K562 (cell line): ENCODE data around the gene NOTCH3. TPM values are rescaled to one million over a fixed set of nuclear protein-coding genes. Genes with fewer than 3 reads are reported as not detected.

Source experiments
- ATAC-seq: fragments of 200-7000 bp; cut with Tn5 transposase; 3 replicates; pipeline ENCODE4 v1.9.1; 2020; ENCODE audit warnings: moderate library complexity
- BruUV-seq: library from RNA; stranded (reverse); fragments of 400-500 nt; replicated peaks from 2 replicates; lab custom pipeline; 2021; lab: Mats Ljungman, UMichigan
- CTCF ChIA-PET: fragments of 300-600 bp; formaldehyde crosslinking; extraction: SDS; loops from one replicate; lab custom pipeline; 2021; ENCODE audit warnings: low intra/inter-chr PET ratio; lab: Yijun Ruan, JAX
- POLR2A ChIA-PET: fragments of 300-600, 350-650 bp; sonication (Branson Sonifier 250); formaldehyde crosslinking; extraction: SDS; loops from one replicate; lab custom pipeline; 2021; ENCODE audit warnings: antibody characterized with exemption, inconsistent platforms; lab: Yijun Ruan, JAX
- DNase-seq, 4 experiments: peaks; one replicate each; pipeline versions ENCODE4 v3.0.0 to v3.0.0-alpha.2; 2011 to 2018; ENCODE audit warnings: low spot score in 3 of 4, mixed read lengths in 3 of 4; ENCODE audit errors: extremely low read depth in 1 of 4
- FAIRE-seq: peaks from 2 replicates; lab custom pipeline; 2011; peaks lifted over from hg19 to GRCh38; lab: Jason Lieb, UNC
- H2AFZ ChIP-seq: 2 replicates; pipeline ENCODE4 v1.6.0; 2011; ENCODE audit warnings: low read depth, low read length, control low read depth, inconsistent platforms
- H3K27ac ChIP-seq: fragments of 200-600 bp; 3 replicates; pipeline ENCODE4 v1.8.0; 2011; ENCODE audit warnings: low read depth, mild to moderate bottlenecking, control low read depth, inconsistent platforms, low read length, moderate library complexity, mixed read lengths; ENCODE audit errors: extremely low read depth
- H3K27me3 ChIP-seq, 2 experiments: fragments of 300-600 bp in 1 of 2; 2 replicates in 1 of 2; 3 replicates in 1 of 2; pipeline versions ENCODE4 v1.6.0 to v1.8.0; 2011; ENCODE audit warnings: inconsistent platforms in 2 of 2, low read length in 2 of 2, mild to moderate bottlenecking in 1 of 2, mixed read lengths in 1 of 2, moderate library complexity in 1 of 2; ENCODE audit not compliant: control insufficient read depth in 2 of 2, insufficient read depth in 2 of 2
- H3K36me3 ChIP-seq: fragments of 300-600 bp; 3 replicates; pipeline ENCODE4 v1.8.0; 2011; ENCODE audit warnings: mild to moderate bottlenecking, low read length, inconsistent platforms; ENCODE audit not compliant: control insufficient read depth, insufficient read depth
- H3K4me1 ChIP-seq, 2 experiments: fragments of 200-600 bp in 1 of 2; replicated peaks in 1 of 2; 2 replicates in 1 of 2; 3 replicates in 1 of 2; pipeline versions ENCODE4 v1.5.1 to v1.8.0; 2011; ENCODE audit warnings: inconsistent platforms in 2 of 2, low read length in 2 of 2, mild to moderate bottlenecking in 1 of 2, mixed read lengths in 1 of 2, moderate library complexity in 1 of 2; ENCODE audit not compliant: control insufficient read depth in 2 of 2, insufficient read depth in 2 of 2
- H3K4me2 ChIP-seq: 2 replicates; pipeline ENCODE4 v1.6.1; 2011; ENCODE audit warnings: low read length, control low read depth, inconsistent platforms, mixed read lengths; ENCODE audit not compliant: insufficient read depth
- H3K4me3 ChIP-seq: fragments of 200-600 bp; sonication (generic), shearing (Covaris generic); 2 replicates; pipeline ENCODE4 v1.5.1; 2016; ENCODE audit warnings: control low read depth, inconsistent platforms
- H3K79me2 ChIP-seq: fragments of 200-600 bp; 3 replicates; pipeline ENCODE4 v1.8.0; 2011; ENCODE audit warnings: low read length, inconsistent platforms; ENCODE audit not compliant: control insufficient read depth, insufficient read depth
- H3K9ac ChIP-seq, 2 experiments: 2 replicates each; pipeline versions ENCODE4 v1.6.0 to v1.6.1; 2011; ENCODE audit warnings: low read depth in 2 of 2, low read length in 2 of 2, control low read depth in 1 of 2, inconsistent platforms in 1 of 2, mild to moderate bottlenecking in 1 of 2, mixed read lengths in 1 of 2; ENCODE audit not compliant: insufficient read depth in 1 of 2
- H3K9me1 ChIP-seq: one replicate; pipeline ENCODE4 v1.6.0; 2011; ENCODE audit warnings: inconsistent platforms, mild to moderate bottlenecking, low read length, moderate library complexity; ENCODE audit not compliant: control insufficient read depth, insufficient read depth
- H3K9me3 ChIP-seq: replicated peaks from 2 replicates; pipeline ENCODE4 v1.5.1; 2011; ENCODE audit warnings: low read depth, low read length, inconsistent platforms; ENCODE audit not compliant: control insufficient read depth, insufficient read depth
- H4K20me1 ChIP-seq: replicated peaks from 2 replicates; pipeline ENCODE4 v1.6.1; 2011; ENCODE audit warnings: low read length, inconsistent platforms, mixed read lengths; ENCODE audit not compliant: control insufficient read depth, insufficient read depth
- BHLHE40 ChIP-seq: IDR thresholded peaks from 2 replicates; pipeline ENCODE4 v1.6.1; 2011; ENCODE audit warnings: low read length, improper control_type of control experiment
- DIDO1 ChIP-seq: fragments of 450-650 bp; IDR thresholded peaks from 2 replicates; pipeline ENCODE4 v1.6.1; 2016; ENCODE audit warnings: low read depth, missing biosample characterization, missing genetic modification characterization
- DNMT1 ChIP-seq: fragments of 450-650 bp; IDR thresholded peaks from 2 replicates; pipeline ENCODE4 v1.6.1; 2016; ENCODE audit warnings: antibody characterized with exemption, mild to moderate bottlenecking
- ELF4 ChIP-seq: fragments of 450-650 bp; formaldehyde crosslinking; IDR thresholded peaks from 2 replicates; pipeline ENCODE4 v1.4.0; 2022; ENCODE audit warnings: missing genetic modification characterization
- ETV6 ChIP-seq, 3 experiments: fragments of 150-350 bp in 1 of 3; sonication (generic) in 1 of 3; formaldehyde crosslinking in 1 of 3; IDR thresholded peaks; 2 replicates each; pipeline versions ENCODE4 v1.6.1 to v1.8.0; 2014 to 2022; ENCODE audit warnings: borderline replicate concordance in 2 of 3, low read depth in 2 of 3, antibody characterized with exemption in 1 of 3, low read length in 1 of 3, mild to moderate bottlenecking in 1 of 3, missing genetic modification reagents in 1 of 3
- HDAC1 ChIP-seq, 2 experiments: fragments of 450-650 bp; IDR thresholded peaks; 2 replicates each; pipeline ENCODE4 v1.6.1; 2016 to 2017; ENCODE audit warnings: inconsistent platforms in 1 of 2, mild to moderate bottlenecking in 1 of 2, moderate library complexity in 1 of 2
- HDAC8 ChIP-seq: fragments of 450-650 bp; IDR thresholded peaks from 2 replicates; pipeline ENCODE4 v1.6.1; 2016; ENCODE audit warnings: mild to moderate bottlenecking, missing genetic modification characterization, moderate library complexity, missing compliant biosample characterization
- IRF2 ChIP-seq: sonication (generic); formaldehyde crosslinking; IDR thresholded peaks from 2 replicates; pipeline ENCODE4 v1.8.1; 2022; ENCODE audit warnings: mild to moderate bottlenecking, missing genetic modification reagents
- KLF6 ChIP-seq: fragments of 250-450 bp; sonication (Bioruptor Pico); IDR thresholded peaks from 2 replicates; pipeline ENCODE4 v1.4.0; 2020; ENCODE audit warnings: mild to moderate bottlenecking, moderate library complexity, borderline replicate concordance
- LCOR ChIP-seq: sonication (generic); formaldehyde crosslinking; IDR thresholded peaks from 2 replicates; pipeline ENCODE4 v1.8.0; 2022; ENCODE audit warnings: mild to moderate bottlenecking, missing genetic modification reagents
- MEF2A ChIP-seq: IDR thresholded peaks from 2 replicates; pipeline ENCODE4 v1.6.1; 2011; ENCODE audit warnings: low read depth, mild to moderate bottlenecking, low read length, moderate library complexity; ENCODE audit not compliant: control insufficient read depth
- NBN ChIP-seq: fragments of 450-650 bp; IDR thresholded peaks from 2 replicates; pipeline ENCODE4 v1.6.1; 2016; ENCODE audit warnings: low read depth, mild to moderate bottlenecking
- PRPF4 ChIP-seq: fragments of 200-400 bp; formaldehyde crosslinking; IDR thresholded peaks from one replicate; pipeline ENCODE4 v1.6.1; 2017; ENCODE audit warnings: low read length, low read depth, mild to moderate bottlenecking; ENCODE audit not compliant: insufficient read depth, poor library complexity, severe bottlenecking
- THRAP3 ChIP-seq: fragments of 450-650 bp; IDR thresholded peaks from 2 replicates; pipeline ENCODE4 v1.6.1; 2016; ENCODE audit warnings: mild to moderate bottlenecking, inconsistent platforms, borderline replicate concordance
- ZKSCAN1 ChIP-seq: fragments of 150-350 bp; IDR thresholded peaks from 2 replicates; pipeline ENCODE4 v1.6.1; 2016; ENCODE audit warnings: low read depth, low read length
- WGBS: fragments of 100-300 bp; shearing (Covaris generic); methylation state at CpG from one replicate; pipeline ENCODE4 v1.1.6; 2016; ENCODE audit warnings: low coverage, mixed read lengths; ENCODE audit not compliant: insufficient coverage; ENCODE audit errors: missing lambda C conversion rate; 5-methylcytosine and 5-hydroxymethylcytosine counted together
- in situ Hi-C: fragments of 300-500 bp; cut with MboI; formaldehyde crosslinking; loops from 4 replicates; pipeline ENCODE4 v1.15.0; 2018; ENCODE audit warnings: inconsistent platforms, mixed read lengths
- intact Hi-C: fragments of 100-400 bp; cut with micrococcal nuclease; formaldehyde crosslinking; loops from 2 replicates; pipeline ENCODE4 v1.14.2; 2022
- polyA plus RNA-seq, 8 experiments: library from polyadenylated mRNA; depleted of rRNA in 4 of 8; stranded (reverse) in 5 of 8; unstranded in 3 of 8; fragments of >200 nt; fragmentation: Nextera tagmentation in 2 of 8; fragmentation: Illumina TruSeq in 1 of 8; extraction: Ambion mirVana in 2 of 8; extraction: Trizol in 1 of 8; gene quantifications; 2 replicates each; pipeline versions ENCODE4 v1.2.1 to v1.2.3, GENCODE V29; 2011 to 2014; ENCODE audit warnings: inconsistent platforms in 1 of 8, missing spikeins in 1 of 8
- total RNA-seq, 7 experiments: library from RNA; depleted of rRNA in 6 of 7; stranded (reverse); fragments of >200 nt in 6 of 7; fragmentation: Illumina TruSeq in 2 of 7; extraction: Trizol in 2 of 7; gene quantifications; 2 replicates each; pipeline versions ENCODE4 v1.2.1 to v1.2.3, GENCODE V29; 2011 to 2021; ENCODE audit warnings: low replicate concordance in 1 of 7
- TF ChIP-seq, protein P1 (sequence below): sonication (generic); formaldehyde crosslinking; IDR thresholded peaks from 2 replicates; pipeline ENCODE4 v1.8.0; 2022; ENCODE audit warnings: mild to moderate bottlenecking, missing genetic modification reagents
- TF ChIP-seq, protein P2 (sequence below): sonication (generic); formaldehyde crosslinking; IDR thresholded peaks from 2 replicates; pipeline ENCODE4 v1.8.1; 2023; ENCODE audit warnings: mild to moderate bottlenecking, missing genetic modification reagents

NOTCH3 gene
- total and polyA plus RNA-seq, 9 of the 15 experiments (the other 6 are each of a cell fraction or from before 2014, with no cell fraction given): under 0.01 to 1.2 (median 0.16) TPM

DNA sequence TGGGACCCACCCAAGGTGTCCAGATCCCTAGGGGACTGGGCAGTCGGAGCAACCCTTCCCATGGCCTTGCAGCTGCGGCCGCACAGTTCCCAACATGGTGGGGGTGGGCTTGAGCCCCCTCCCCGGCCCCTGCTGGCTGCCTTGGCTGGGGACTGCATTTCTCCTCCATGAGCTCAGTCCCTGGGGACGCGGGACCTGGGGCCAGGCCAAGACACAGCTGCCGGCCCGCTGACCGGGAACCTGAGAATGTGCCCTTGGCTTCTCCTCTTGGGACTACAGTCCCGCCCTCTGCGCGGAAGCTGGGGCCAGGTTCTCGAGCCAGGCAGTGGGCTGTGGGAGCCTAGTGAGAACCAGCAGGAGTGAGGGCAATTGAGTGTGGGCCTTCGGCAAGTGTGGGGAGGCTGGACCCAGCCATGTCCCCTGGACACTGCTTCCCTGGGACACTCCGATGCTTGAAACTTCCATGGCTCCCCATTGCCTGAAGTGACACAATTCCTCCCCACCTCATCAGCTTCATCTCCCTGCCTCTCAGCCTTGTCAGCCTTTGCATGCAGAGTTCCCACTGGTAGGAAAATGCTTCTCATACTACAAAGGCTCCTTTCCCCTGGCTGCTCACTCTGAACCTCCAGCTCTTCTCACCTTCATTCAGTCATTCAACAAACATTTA is 13.1 kb upstream of the NOTCH3 start:
- no peak overlapping the region for H3K4me3 ChIP-seq
- H3K36me3 ChIP-seq: no peaks in the 10 kb centered on the region
- FAIRE-seq (no peak), DNase-seq (no peak), ATAC-seq (no peak)
- CTCF ChIA-PET: no interaction called here
- intact Hi-C loops (no loop called here), in situ Hi-C loops (no loop called here)
- peaks cover 0 to 5% of the 10 kb centered on the region in 2 experiments; a peak in 3 of 5 replicates for H3K4me1 ChIP-seq
- H2AFZ ChIP-seq: no peak overlapping the region
- no peaks in the 10 kb centered on the region for H3K9me3 ChIP-seq
- POLR2A ChIA-PET: interaction anchor here (0.6 to 0.7 kb wide), 2 partner anchors 203 to 744 kb away, joined by 3 to 4 read pairs; no protein-coding TSS in a partner anchor
- 27% methylated on average over 14 of the region's 15 CpGs for WGBS
- H4K20me1 ChIP-seq: no peaks in the 10 kb centered on the region; the same call in 1 of the 2 replicates
- H3K79me2 ChIP-seq: no peaks in the 10 kb centered on the region
- H3K27me3 ChIP-seq: peaks cover 12 to 31% of the 10 kb centered on the region in 2 experiments; a peak in 3 of 5 replicates
- H3K9me1 ChIP-seq: no peaks in the 10 kb centered on the region
- no peak overlapping the region for H3K4me2 ChIP-seq
- H3K27ac ChIP-seq: no peak overlapping the region
- H3K9ac ChIP-seq: no peak overlapping the region
- no TSS peak for BruUV-seq
- TF ChIP-seq HDAC1 (IDR thresholded peaks at IDR 0.05) (no peak), NBN (no peak), MEF2A (no peak), DNMT1 (no peak), PRPF4 (no peak), KLF6 (CRISPR knock-in tag) (no peak), ZKSCAN1 (no peak), THRAP3 (no peak), HDAC8 (tag) (no peak), ETV6 (IDR thresholded peaks at IDR 0.05; ENCODE audit: borderline replicate concordance in 1 of 2, low read depth in 2 of 2, low read length in 1 of 2) (no peak), ETV6 (CRISPR knock-in tag; IDR thresholded peaks at IDR 0.05; ENCODE audit: borderline replicate concordance) (no peak), IRF2 (no peak), BHLHE40 (no peak), ELF4 (CRISPR knock-in tag) (no peak), LCOR (CRISPR knock-in tag) (no peak), DIDO1 (tag) (no peak)
- TF ChIP-seq, protein P1, sequence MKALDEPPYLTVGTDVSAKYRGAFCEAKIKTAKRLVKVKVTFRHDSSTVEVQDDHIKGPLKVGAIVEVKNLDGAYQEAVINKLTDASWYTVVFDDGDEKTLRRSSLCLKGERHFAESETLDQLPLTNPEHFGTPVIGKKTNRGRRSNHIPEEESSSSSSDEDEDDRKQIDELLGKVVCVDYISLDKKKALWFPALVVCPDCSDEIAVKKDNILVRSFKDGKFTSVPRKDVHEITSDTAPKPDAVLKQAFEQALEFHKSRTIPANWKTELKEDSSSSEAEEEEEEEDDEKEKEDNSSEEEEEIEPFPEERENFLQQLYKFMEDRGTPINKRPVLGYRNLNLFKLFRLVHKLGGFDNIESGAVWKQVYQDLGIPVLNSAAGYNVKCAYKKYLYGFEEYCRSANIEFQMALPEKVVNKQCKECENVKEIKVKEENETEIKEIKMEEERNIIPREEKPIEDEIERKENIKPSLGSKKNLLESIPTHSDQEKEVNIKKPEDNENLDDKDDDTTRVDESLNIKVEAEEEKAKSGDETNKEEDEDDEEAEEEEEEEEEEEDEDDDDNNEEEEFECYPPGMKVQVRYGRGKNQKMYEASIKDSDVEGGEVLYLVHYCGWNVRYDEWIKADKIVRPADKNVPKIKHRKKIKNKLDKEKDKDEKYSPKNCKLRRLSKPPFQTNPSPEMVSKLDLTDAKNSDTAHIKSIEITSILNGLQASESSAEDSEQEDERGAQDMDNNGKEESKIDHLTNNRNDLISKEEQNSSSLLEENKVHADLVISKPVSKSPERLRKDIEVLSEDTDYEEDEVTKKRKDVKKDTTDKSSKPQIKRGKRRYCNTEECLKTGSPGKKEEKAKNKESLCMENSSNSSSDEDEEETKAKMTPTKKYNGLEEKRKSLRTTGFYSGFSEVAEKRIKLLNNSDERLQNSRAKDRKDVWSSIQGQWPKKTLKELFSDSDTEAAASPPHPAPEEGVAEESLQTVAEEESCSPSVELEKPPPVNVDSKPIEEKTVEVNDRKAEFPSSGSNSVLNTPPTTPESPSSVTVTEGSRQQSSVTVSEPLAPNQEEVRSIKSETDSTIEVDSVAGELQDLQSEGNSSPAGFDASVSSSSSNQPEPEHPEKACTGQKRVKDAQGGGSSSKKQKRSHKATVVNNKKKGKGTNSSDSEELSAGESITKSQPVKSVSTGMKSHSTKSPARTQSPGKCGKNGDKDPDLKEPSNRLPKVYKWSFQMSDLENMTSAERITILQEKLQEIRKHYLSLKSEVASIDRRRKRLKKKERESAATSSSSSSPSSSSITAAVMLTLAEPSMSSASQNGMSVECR (CRISPR knock-in tag): no peak
- TF ChIP-seq, protein P2, sequence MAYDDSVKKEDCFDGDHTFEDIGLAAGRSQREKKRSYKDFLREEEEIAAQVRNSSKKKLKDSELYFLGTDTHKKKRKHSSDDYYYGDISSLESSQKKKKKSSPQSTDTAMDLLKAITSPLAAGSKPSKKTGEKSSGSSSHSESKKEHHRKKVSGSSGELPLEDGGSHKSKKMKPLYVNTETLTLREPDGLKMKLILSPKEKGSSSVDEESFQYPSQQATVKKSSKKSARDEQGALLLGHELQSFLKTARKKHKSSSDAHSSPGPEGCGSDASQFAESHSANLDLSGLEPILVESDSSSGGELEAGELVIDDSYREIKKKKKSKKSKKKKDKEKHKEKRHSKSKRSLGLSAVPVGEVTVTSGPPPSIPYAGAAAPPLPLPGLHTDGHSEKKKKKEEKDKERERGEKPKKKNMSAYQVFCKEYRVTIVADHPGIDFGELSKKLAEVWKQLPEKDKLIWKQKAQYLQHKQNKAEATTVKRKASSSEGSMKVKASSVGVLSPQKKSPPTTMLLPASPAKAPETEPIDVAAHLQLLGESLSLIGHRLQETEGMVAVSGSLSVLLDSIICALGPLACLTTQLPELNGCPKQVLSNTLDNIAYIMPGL (CRISPR knock-in tag): no peak
